ENCODE results near the gene DSN1. TPM values are rescaled to one million over a fixed set of nuclear protein-coding genes. Genes with fewer than 3 reads are reported as not detected.

Gene DSN1
- total and polyA plus RNA-seq, 2 of the 8 experiments (the other 6 are each of a cell fraction or from before 2014, with no cell fraction given) = 12.0 to 26.2 TPM

DNA sequence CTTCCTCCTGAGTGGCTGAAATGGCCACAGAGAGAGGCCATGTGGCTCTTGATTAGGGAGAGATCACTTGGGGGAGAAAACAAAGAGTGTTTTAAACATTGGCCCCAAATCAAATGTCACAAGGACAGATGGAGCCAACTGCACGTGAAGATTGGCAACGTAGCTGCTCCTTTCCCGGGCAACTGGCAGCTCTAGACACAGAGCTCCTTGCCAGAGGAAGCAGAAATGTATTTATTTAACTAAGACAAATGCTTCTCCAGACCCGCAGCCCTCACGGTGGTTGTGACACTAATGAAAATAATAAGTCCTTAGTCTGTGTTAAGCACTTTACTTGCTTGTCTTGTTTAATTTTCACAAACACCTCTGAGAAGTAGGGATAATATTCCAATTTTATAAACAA, 49.6 kb upstream of the DSN1 start:
- Histone ChIP-seq H3K4ac (replicated peaks; ENCODE audit: insufficient read length, low read depth, low read length) (no peak overlapping the region), H3K79me2 (ENCODE audit: control insufficient read depth in 1 of 2, insufficient read depth in 2 of 2, low read length in 2 of 2) (no peaks in the 10 kb centered on the region), H3K23ac (ENCODE audit: insufficient read length) (no peak overlapping the region), H3K4me2 (ENCODE audit: insufficient read depth in 1 of 2, low read depth in 2 of 2, low read length in 2 of 2) (no peak overlapping the region), H2AK5ac (ENCODE audit: low read depth, low read length) (no peak overlapping the region), H3K27me3 (replicated peaks in 1 of 4; ENCODE audit: control insufficient read depth in 3 of 4, extremely low read depth in 1 of 4, insufficient read depth in 3 of 4, low read length in 3 of 4) (no peaks in the 10 kb centered on the region), H3K9me3 (ENCODE audit: insufficient read depth in 2 of 2, low read depth in 1 of 2, low read length in 1 of 2) (no peaks in the 10 kb centered on the region), H3K9ac (replicated peaks in 1 of 4; ENCODE audit: extremely low read depth in 1 of 4, low read depth in 3 of 4, low read length in 3 of 4) (no peak overlapping the region), H2BK12ac (ENCODE audit: low read depth, low read length) (no peak overlapping the region), H3K14ac (ENCODE audit: insufficient read length) (no peak overlapping the region), H2BK5ac (ENCODE audit: low read depth, low read length) (0 out of 2 replicates have a peak overlapping the region, but pooled peaks have one; percentile 44), H4K91ac (replicated peaks; ENCODE audit: insufficient read length, low read length) (no peak overlapping the region), H3K4me1 (replicated peaks in 1 of 4; ENCODE audit: control insufficient read depth in 3 of 4, insufficient read depth in 4 of 4, low read length in 3 of 4) (peaks cover 3 to 10% (median 6%) of the 10 kb centered on the region in 4 experiments; a peak in 5 of 7 replicates), H3K4me3 (ENCODE audit: extremely low read depth in 1 of 4, insufficient read depth in 2 of 4, low read depth in 3 of 4, low read length in 4 of 4) (no peak overlapping the region), H3K23me2 (ENCODE audit: low read depth, low read length) (no peaks in the 10 kb centered on the region), H3K79me1 (ENCODE audit: low read depth, low read length) (no peaks in the 10 kb centered on the region; the same call in 1 of the 2 replicates), H2BK15ac (ENCODE audit: low read length) (no peak overlapping the region), H3K27ac (ENCODE audit: low read depth, low read length) (no peak overlapping the region), H4K20me1 (replicated peaks in 1 of 2; ENCODE audit: control insufficient read depth in 1 of 2, insufficient read depth in 2 of 2, low read length in 2 of 2) (no peaks in the 10 kb centered on the region), H3K56ac (replicated peaks; ENCODE audit: insufficient read length, low read depth, low read length) (no peak overlapping the region), H4K5ac (ENCODE audit: insufficient read length, low read depth, low read length) (no peak overlapping the region), H3K18ac (ENCODE audit: extremely low read depth, low read length) (no peak overlapping the region), H4K8ac (ENCODE audit: extremely low read depth, insufficient read depth, low read length) (no peak overlapping the region), H2AFZ (ENCODE audit: low read length) (no peak overlapping the region), H2BK20ac (ENCODE audit: low read length) (no peak overlapping the region), H2BK120ac (replicated peaks; ENCODE audit: low read depth, low read length) (no peak overlapping the region), H3K36me3 (ENCODE audit: control insufficient read depth in 2 of 4, insufficient read depth in 4 of 4, low read length in 3 of 4) (peaks cover 3 to 13% (median 4%) of the 10 kb centered on the region in 4 experiments; a peak in 7 of 8 replicates)
- WGBS, 2 experiments (ENCODE audit: extremely low coverage in 1 of 2, insufficient coverage in 1 of 2, insufficient read length in 1 of 2, insufficient replicate concordance in 2 of 2, low coverage in 1 of 2, low lambda C conversion rate in 2 of 2, missing lambda C conversion rate in 1 of 2) = 92% methylated on average over 5 of the region's 5 CpGs; no CpG with 5 or more reads in 1 of the 2 experiments
- DNase-seq (ENCODE audit: low read depth in 1 of 2, low spot score in 2 of 2) = no peak
- no peak for TF ChIP-seq EP300 (IDR thresholded peaks at IDR 0.05; ENCODE audit: borderline replicate concordance in 1 of 2, low read depth in 2 of 2, low read length in 2 of 2)
- no peak for TF ChIP-seq EZH2 (IDR thresholded peaks at IDR 0.05; ENCODE audit: low read depth, low read length, severe bottlenecking)
- no peak for TF ChIP-seq CBX5 (IDR thresholded peaks at IDR 0.05; ENCODE audit: low read depth, low read length)
- TF ChIP-seq CBX8 (IDR thresholded peaks at IDR 0.05; ENCODE audit: borderline replicate concordance, low read depth, low read length) = no peak
- no peak for TF ChIP-seq HDAC6 (IDR thresholded peaks at IDR 0.05; ENCODE audit: low read depth, low read length)
- no peak for TF ChIP-seq E2F6 (IDR thresholded peaks at IDR 0.05)
- no peak for TF ChIP-seq SIRT6 (IDR thresholded peaks at IDR 0.05; ENCODE audit: low read length)
- TF ChIP-seq, protein P1, sequence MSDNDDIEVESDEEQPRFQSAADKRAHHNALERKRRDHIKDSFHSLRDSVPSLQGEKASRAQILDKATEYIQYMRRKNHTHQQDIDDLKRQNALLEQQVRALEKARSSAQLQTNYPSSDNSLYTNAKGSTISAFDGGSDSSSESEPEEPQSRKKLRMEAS (IDR thresholded peaks at IDR 0.05) = no peak
- TF ChIP-seq KDM5A (IDR thresholded peaks at IDR 0.05; ENCODE audit: low read length) = no peak
- TF ChIP-seq SAP30 (IDR thresholded peaks at IDR 0.05; ENCODE audit: insufficient read depth, insufficient replicate concordance, low read length) = no peak
- no peak for TF ChIP-seq ASH2L (IDR thresholded peaks at IDR 0.05; ENCODE audit: low read length)
- no peak for TF ChIP-seq GABPA (IDR thresholded peaks at IDR 0.05; ENCODE audit: borderline replicate concordance, insufficient read depth, low read length)
- POLR2A ChIA-PET (ENCODE audit: partially characterized antibody) = interaction anchor here (0.6 kb wide), 1 partner anchor 62 kb away, joined by 3 read pairs; no protein-coding TSS in a partner anchor
- CTCF ChIA-PET (ENCODE audit: partially characterized antibody) = interaction anchor here (1.1 to 2.7 kb wide), 3 partner anchors 15 to 63 kb away, joined by 3 to 10 read pairs (median 4); a partner anchor contains a TSS
- no peak for FAIRE-seq

Measured in H1 (cell line).